Left lung (tissue), 10 donors: ENCODE measurements around the gene MTURN. TPM values are rescaled to one million over a fixed set of nuclear protein-coding genes. Genes with fewer than 3 reads are reported as not detected.
A peak's percentile ranks its signal among the peaks of the same experiment; 100 is the strongest.

ENCODE experiments used
- ATAC-seq: fragments of 200-7000 bp; cut with Tn5 transposase; one replicate; pipeline ENCODE4 v1.9.1; 2020; ENCODE audit warnings: moderate library complexity
- DNase-seq, 4 donors: peaks; one replicate each; pipeline ENCODE4 v3.0.0-alpha.2; 2013 to 2020
- H3K27ac ChIP-seq, 2 donors: fragments of 200-600 bp; sonication (generic) in 1 of 2; one replicate each; pipeline versions ENCODE4 v1.5.0 to v1.8.0; 2020 to 2021
- H3K27me3 ChIP-seq, 2 donors: fragments of 200-600 bp; sonication (generic) in 1 of 2; one replicate each; pipeline versions ENCODE4 v1.5.0 to v1.8.0; 2020 to 2021
- H3K36me3 ChIP-seq, 2 donors: fragments of 200-600 bp; sonication (generic) in 1 of 2; one replicate each; pipeline versions ENCODE4 v1.5.0 to v1.8.0; 2020 to 2021
- H3K4me1 ChIP-seq, 2 donors: fragments of 200-600 bp; one replicate each; pipeline ENCODE4 v1.8.0; 2021
- H3K4me3 ChIP-seq, 2 donors: fragments of 200-600 bp; sonication (generic) in 1 of 2; one replicate each; pipeline versions ENCODE4 v1.5.0 to v1.8.0; 2020 to 2021; ENCODE audit warnings: mild to moderate bottlenecking in 1 of 2
- H3K9me3 ChIP-seq, 2 donors: fragments of 200-600 bp; sonication (generic) in 1 of 2; one replicate each; pipeline versions ENCODE4 v1.5.0 to v1.8.0; 2020 to 2021
- intact Hi-C, 2 donors: fragments of 100-400 bp; cut with DNase I; formaldehyde crosslinking; loops; one replicate each; pipeline versions ENCODE4 v1.11.2 to v1.14.2; 2022
- polyA plus RNA-seq, 6 donors: library from polyadenylated mRNA; unstranded; fragments of 120-200 nt; gene quantifications; one replicate each; pipeline ENCODE4 v1.2.1, GENCODE V29; 2013; ENCODE audit not compliant: insufficient read length in 6 of 6
- total RNA-seq, 2 donors: library from RNA; stranded (reverse); fragmentation: NEBNext Ultra II Directional; extraction: Animal tissue kit (Norgen Biotek cat#: 25700); gene quantifications; one replicate each; pipeline ENCODE4 v1.2.1, GENCODE V29; 2021
- TF ChIP-seq, protein P1 (sequence below), 2 donors: fragments of 200-600 bp; sonication (generic) in 1 of 2; IDR thresholded peaks; one replicate each; pipeline versions ENCODE4 v1.5.0 to v1.8.0; 2021; ENCODE audit warnings: antibody characterized with exemption in 2 of 2
- donor health status: DM: no; HTN: yes; CAD: no.
- donor health status: DM: no; HTN: no; CAD: no.

Gene MTURN
- total and polyA plus RNA-seq, 8 donors = 15.6 to 78.2 (median 67.0) TPM

DNA sequence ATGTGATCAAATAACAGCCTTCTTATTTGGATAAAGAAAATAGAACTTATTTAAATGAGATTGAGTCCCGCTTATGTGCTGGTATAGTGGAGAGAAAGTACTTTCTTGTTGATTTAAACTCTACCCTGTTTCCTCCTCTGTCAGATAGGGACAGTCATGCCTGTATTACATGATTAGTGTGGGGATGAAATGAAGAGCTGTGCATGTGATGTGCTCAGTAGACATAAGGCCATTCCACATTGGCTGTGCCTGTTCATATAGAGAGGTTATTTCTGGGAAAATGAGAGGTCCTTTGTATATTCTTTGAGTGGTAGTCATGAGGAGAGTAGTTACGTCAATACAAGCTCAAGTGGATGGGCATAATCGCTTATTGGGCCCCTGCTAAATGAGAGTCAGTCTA, 5.7 kb downstream of the MTURN start:
- H3K4me1 ChIP-seq = peaks cover 13 to 45% of the 10 kb centered on the region in 2 donors
- TF ChIP-seq, protein P1, sequence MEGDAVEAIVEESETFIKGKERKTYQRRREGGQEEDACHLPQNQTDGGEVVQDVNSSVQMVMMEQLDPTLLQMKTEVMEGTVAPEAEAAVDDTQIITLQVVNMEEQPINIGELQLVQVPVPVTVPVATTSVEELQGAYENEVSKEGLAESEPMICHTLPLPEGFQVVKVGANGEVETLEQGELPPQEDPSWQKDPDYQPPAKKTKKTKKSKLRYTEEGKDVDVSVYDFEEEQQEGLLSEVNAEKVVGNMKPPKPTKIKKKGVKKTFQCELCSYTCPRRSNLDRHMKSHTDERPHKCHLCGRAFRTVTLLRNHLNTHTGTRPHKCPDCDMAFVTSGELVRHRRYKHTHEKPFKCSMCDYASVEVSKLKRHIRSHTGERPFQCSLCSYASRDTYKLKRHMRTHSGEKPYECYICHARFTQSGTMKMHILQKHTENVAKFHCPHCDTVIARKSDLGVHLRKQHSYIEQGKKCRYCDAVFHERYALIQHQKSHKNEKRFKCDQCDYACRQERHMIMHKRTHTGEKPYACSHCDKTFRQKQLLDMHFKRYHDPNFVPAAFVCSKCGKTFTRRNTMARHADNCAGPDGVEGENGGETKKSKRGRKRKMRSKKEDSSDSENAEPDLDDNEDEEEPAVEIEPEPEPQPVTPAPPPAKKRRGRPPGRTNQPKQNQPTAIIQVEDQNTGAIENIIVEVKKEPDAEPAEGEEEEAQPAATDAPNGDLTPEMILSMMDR (IDR thresholded peaks at IDR 0.05) = no peak
- no peaks in the 10 kb centered on the region for H3K9me3 ChIP-seq
- no peak overlapping the region for H3K4me3 ChIP-seq
- ATAC-seq (no peak), DNase-seq (no peak)
- H3K36me3 ChIP-seq = no peaks in the 10 kb centered on the region
- intact Hi-C loops = no loop called here
- no peak overlapping the region for H3K27ac ChIP-seq
- H3K27me3 ChIP-seq = no peaks in the 10 kb centered on the region

DNA sequence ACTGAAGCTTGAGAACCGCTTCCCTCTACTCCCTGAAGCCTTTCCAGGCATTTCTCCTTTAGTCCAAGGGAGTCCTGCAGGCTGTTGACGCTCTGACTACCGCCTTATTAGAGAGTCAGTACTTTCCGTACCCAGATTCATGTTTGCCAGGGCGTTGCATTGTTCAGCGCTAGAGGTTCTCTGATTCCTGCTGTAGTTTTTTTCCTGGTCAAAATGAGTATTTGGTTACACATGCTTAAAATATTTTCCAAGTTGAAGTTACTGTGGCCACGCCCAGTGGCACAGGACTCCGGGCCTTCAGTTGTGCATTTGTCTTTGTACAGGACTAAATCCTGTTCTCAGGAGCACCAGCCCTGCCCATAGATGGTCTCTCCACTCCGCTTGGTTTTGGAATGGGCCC, 7.9 kb downstream of the MTURN start:
- Histone ChIP-seq H3K4me1 (peaks cover 13 to 32% of the 10 kb centered on the region in 2 donors), H3K36me3 (no peaks in the 10 kb centered on the region), H3K9me3 (no peaks in the 10 kb centered on the region), H3K27ac (peak overlapping the region; percentile 66 to 83), H3K27me3 (no peaks in the 10 kb centered on the region), H3K4me3 (no peak overlapping the region)
- intact Hi-C loops = no loop called here
- TF ChIP-seq, protein P1 (IDR thresholded peaks at IDR 0.05) = no peak
- DNase-seq (peak in 3 of 4 donors; percentile 35 to 60 (median 56)), ATAC-seq (peak; percentile 81)

DNA sequence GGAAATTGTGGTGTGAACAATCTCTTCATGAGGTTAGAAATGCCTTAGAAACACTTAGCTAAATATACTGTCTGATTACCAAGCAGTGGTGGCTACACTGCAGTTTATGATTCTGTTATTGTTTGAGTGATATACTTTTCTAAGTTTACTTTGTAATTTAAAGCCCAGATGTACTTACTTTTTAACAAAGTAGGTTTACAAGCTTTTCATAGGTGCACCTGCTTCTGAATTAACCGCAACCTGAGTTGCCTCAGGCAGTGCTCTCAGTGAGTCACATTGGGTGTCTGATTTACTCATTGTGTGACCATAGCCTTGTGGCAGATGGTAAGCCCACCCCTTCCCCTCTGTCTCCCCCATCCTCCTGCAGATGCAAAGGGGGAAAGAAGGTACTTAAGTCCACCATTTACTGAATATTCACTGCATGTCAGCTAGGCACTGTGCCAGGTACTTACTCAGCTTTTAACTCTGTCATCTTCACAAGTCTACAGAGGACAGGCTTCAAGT, 9.0 kb downstream of the MTURN start:
- Histone ChIP-seq H3K36me3 (no peaks in the 10 kb centered on the region), H3K4me1 (peaks cover 13 to 29% of the 10 kb centered on the region in 2 donors), H3K9me3 (no peaks in the 10 kb centered on the region), H3K27me3 (no peaks in the 10 kb centered on the region), H3K27ac (peak overlapping the region; percentile 66 to 83), H3K4me3 (no peak overlapping the region)
- TF ChIP-seq, protein P1 (IDR thresholded peaks at IDR 0.05) = no peak
- ATAC-seq (peak; percentile 37), DNase-seq (no peak)
- intact Hi-C loops = no loop called here

- Histone ChIP-seq H3K27me3 (no peaks in the 10 kb centered on the region), H3K4me1 (peaks cover 16 to 36% of the 10 kb centered on the region in 2 donors), H3K4me3 (no peak overlapping the region), H3K36me3 (no peaks in the 10 kb centered on the region), H3K9me3 (no peaks in the 10 kb centered on the region), H3K27ac (no peak overlapping the region)
- intact Hi-C loops = no loop called here
- TF ChIP-seq, protein P1 (IDR thresholded peaks at IDR 0.05) = no peak
- ATAC-seq = no peak
- DNase-seq = no peak
Observed at GRCh38 chr7:30144657-30145306, 10.0 kb downstream of the MTURN start.

DNA sequence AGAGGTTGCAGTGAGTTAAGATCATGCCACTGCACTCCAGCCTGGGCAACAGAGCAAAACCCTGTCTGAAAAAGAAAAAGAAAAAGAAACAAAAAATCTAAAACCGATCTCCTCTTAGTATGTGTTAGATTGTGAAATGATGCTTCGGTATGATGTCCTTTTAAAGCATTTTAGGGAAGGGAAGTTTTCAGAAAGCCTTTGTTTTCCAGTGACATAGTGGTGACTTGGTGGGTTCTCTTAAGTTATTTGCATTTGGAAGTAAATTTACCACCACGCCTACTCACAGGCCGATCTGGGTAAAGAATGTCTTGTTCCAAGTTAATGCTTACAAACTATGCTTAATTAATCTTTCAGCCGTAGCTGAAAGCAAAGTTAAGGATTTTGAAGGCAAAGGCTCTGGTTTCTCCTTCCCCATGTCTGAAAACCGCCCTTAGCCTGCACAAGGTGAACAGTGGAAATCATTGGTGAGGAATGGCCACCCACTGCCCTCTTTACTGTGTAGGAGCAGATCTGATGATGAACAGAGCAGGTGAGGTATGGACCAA, 10.7 kb downstream of the MTURN start:
- Histone ChIP-seq H3K4me1 (peaks cover 16 to 36% of the 10 kb centered on the region in 2 donors), H3K9me3 (no peaks in the 10 kb centered on the region), H3K36me3 (no peaks in the 10 kb centered on the region), H3K27ac (no peak overlapping the region), H3K27me3 (no peaks in the 10 kb centered on the region), H3K4me3 (no peak overlapping the region)
- DNase-seq (no peak), ATAC-seq (no peak)
- intact Hi-C loops = no loop called here
- TF ChIP-seq, protein P1 (IDR thresholded peaks at IDR 0.05) = no peak
